ENCODE results near the gene SLC35A1.

DNA sequence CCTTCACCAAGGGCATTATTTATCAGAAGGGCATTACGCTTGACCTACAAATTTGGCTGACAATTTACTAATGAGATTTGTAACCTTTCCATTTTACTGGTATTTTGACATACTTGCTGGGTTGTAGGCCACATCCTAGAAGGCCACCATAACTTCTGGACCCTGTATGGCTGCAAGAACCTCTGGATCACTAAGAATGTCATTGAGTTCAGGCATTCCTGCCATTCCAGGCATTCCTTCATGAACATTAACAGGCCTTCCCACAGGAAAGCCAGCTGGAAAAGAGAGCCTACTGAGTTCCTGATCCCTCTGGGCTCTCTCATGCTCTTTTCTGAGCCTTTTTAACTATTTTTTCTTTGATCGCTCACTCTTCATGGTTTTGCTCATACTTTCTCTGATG, 28.4 kb upstream of the SLC35A1 start:
- TF ChIP-seq, protein P1, sequence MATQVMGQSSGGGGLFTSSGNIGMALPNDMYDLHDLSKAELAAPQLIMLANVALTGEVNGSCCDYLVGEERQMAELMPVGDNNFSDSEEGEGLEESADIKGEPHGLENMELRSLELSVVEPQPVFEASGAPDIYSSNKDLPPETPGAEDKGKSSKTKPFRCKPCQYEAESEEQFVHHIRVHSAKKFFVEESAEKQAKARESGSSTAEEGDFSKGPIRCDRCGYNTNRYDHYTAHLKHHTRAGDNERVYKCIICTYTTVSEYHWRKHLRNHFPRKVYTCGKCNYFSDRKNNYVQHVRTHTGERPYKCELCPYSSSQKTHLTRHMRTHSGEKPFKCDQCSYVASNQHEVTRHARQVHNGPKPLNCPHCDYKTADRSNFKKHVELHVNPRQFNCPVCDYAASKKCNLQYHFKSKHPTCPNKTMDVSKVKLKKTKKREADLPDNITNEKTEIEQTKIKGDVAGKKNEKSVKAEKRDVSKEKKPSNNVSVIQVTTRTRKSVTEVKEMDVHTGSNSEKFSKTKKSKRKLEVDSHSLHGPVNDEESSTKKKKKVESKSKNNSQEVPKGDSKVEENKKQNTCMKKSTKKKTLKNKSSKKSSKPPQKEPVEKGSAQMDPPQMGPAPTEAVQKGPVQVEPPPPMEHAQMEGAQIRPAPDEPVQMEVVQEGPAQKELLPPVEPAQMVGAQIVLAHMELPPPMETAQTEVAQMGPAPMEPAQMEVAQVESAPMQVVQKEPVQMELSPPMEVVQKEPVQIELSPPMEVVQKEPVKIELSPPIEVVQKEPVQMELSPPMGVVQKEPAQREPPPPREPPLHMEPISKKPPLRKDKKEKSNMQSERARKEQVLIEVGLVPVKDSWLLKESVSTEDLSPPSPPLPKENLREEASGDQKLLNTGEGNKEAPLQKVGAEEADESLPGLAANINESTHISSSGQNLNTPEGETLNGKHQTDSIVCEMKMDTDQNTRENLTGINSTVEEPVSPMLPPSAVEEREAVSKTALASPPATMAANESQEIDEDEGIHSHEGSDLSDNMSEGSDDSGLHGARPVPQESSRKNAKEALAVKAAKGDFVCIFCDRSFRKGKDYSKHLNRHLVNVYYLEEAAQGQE (IDR thresholded peaks at IDR 0.05; ENCODE audit: insufficient read depth in 1 of 2, low read depth in 2 of 2, low read length in 2 of 2): no peak
- TF ChIP-seq POLR2AphosphoS5 (IDR thresholded peaks at IDR 0.05; ENCODE audit: low read depth, low read length) (no peak), FOXP2 (optimal IDR thresholded peaks at IDR 0.05; ENCODE audit: borderline replicate concordance, extremely low read depth, extremely low read length, insufficient read depth) (no peak)

Data from PFSK-1 (cell line).